NB4 (cell line): ENCODE data around the gene C11orf21.

ENCODE experiments used
- DNase-seq: peaks from one replicate; pipeline ENCODE4 v3.0.0; 2010; ENCODE audit warnings: low read depth
- H3K4me3 ChIP-seq: one replicate; pipeline ENCODE4 v1.5.1; 2011; ENCODE audit warnings: mild to moderate bottlenecking, low read depth, low read length, moderate library complexity
- MYC ChIP-seq: IDR thresholded peaks from 2 replicates; pipeline ENCODE4 v1.6.1; 2011; ENCODE audit warnings: low read depth, low read length
- POLR2A ChIP-seq: IDR thresholded peaks from 2 replicates; pipeline ENCODE4 v1.6.1; 2011; ENCODE audit warnings: mild to moderate bottlenecking; ENCODE audit not compliant: insufficient read length; ENCODE audit errors: extremely low read depth
- TF ChIP-seq, protein P1 (sequence below): IDR thresholded peaks from 2 replicates; pipeline ENCODE4 v1.6.1; 2011; ENCODE audit warnings: low read depth, low read length
- TF ChIP-seq, protein P2 (sequence below): IDR thresholded peaks from one replicate; pipeline ENCODE4 v1.5.1; 2012; ENCODE audit warnings: low read depth, low read length

Gene C11orf21

DNA sequence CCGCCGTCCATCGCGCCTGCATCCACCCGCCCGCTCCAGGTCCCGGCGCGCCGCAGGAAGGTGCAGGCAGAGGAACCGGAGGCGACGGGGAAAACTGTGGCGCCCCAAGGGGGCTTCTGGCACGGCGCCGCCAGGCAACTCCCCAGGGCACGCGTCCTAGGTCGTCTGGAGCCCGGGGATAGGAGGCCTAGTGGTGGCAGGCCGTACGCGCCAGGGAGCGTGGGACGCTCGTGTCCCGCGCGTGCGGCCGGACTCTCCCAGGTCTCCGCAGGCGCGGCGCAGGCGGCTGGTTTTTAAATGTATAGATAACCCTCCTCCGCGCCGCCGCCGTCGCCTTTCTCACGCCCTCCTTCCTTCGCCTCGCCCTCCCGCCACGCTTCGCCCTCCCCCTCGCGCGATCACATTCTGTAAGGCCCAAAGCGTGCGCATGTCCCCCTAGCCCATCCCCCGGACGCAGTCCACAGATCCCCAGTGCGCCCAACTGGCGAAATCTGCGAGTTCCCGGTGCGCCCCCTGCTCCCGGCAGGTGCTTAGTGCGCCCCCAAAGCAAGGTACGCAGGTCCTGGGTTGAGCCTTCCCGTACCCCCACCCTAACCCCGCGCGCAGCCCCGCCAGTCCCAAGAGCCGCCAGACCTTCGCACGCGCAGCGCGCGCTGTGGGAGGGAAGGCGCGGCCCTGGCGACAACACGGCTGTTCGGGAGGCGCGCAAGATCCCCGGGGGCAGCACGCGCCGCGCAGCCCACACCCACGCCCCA is 31.2 kb downstream of the C11orf21 start, which contains the start of gene ASCL2:
Gene ASCL2, minus strand, starts transcription at position 267 of the 755 bp plus-strand sequence. Its CDS starts 256 bp downstream, at position 11.
- DNase-seq: peak; percentile 45
- TF ChIP-seq MYC (no peak), POLR2A (no peak)
- TF ChIP-seq, protein P1, sequence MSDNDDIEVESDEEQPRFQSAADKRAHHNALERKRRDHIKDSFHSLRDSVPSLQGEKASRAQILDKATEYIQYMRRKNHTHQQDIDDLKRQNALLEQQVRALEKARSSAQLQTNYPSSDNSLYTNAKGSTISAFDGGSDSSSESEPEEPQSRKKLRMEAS: no peak
- TF ChIP-seq, protein P2, sequence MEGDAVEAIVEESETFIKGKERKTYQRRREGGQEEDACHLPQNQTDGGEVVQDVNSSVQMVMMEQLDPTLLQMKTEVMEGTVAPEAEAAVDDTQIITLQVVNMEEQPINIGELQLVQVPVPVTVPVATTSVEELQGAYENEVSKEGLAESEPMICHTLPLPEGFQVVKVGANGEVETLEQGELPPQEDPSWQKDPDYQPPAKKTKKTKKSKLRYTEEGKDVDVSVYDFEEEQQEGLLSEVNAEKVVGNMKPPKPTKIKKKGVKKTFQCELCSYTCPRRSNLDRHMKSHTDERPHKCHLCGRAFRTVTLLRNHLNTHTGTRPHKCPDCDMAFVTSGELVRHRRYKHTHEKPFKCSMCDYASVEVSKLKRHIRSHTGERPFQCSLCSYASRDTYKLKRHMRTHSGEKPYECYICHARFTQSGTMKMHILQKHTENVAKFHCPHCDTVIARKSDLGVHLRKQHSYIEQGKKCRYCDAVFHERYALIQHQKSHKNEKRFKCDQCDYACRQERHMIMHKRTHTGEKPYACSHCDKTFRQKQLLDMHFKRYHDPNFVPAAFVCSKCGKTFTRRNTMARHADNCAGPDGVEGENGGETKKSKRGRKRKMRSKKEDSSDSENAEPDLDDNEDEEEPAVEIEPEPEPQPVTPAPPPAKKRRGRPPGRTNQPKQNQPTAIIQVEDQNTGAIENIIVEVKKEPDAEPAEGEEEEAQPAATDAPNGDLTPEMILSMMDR: no peak
- H3K4me3 ChIP-seq: peak within 1 kb of the TSS; percentile 28

DNA sequence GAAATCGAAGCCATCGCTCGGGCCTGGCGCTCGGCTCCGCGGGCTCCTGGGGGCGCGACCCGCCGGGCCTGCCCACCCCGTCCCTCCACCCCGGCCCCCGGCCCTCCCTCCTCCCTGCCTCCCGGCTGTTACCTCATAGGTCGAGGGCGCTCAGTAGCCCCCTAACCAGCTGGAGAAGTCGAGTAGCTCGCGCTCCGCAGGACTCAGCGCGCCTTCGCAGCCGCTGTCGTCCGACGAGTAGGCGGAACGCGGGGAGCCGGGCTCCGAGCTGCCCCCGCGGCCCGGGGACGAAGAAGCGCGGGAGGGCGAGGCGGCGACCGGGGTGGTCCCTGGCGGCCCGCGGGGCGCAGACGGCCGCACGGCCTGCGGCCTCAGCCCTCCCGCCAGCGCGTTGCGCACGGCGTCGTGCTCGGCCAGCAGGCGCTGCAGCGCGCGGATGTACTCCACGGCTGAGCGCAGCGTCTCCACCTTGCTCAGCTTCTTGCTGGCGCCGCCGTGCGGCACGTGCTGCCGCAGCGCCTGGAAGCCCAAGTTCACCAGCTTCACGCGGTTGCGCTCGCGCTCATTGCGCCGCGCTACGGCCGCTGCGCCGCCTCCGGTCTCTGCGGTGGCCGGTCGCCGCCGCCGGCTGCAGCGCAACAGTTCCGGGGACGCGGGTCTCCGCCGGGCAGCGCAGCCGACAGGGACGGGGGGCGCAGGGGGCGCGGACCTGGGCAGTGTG is 32.0 kb downstream of the C11orf21 start:
- peak; percentile 89 for DNase-seq
- TF ChIP-seq MYC: no peak
- TF ChIP-seq, protein P2: peak; percentile 38
- TF ChIP-seq, protein P1: peak; percentile 57
- no peak for TF ChIP-seq POLR2A
- H3K4me3 ChIP-seq: peak overlapping the region; percentile 28

DNA sequence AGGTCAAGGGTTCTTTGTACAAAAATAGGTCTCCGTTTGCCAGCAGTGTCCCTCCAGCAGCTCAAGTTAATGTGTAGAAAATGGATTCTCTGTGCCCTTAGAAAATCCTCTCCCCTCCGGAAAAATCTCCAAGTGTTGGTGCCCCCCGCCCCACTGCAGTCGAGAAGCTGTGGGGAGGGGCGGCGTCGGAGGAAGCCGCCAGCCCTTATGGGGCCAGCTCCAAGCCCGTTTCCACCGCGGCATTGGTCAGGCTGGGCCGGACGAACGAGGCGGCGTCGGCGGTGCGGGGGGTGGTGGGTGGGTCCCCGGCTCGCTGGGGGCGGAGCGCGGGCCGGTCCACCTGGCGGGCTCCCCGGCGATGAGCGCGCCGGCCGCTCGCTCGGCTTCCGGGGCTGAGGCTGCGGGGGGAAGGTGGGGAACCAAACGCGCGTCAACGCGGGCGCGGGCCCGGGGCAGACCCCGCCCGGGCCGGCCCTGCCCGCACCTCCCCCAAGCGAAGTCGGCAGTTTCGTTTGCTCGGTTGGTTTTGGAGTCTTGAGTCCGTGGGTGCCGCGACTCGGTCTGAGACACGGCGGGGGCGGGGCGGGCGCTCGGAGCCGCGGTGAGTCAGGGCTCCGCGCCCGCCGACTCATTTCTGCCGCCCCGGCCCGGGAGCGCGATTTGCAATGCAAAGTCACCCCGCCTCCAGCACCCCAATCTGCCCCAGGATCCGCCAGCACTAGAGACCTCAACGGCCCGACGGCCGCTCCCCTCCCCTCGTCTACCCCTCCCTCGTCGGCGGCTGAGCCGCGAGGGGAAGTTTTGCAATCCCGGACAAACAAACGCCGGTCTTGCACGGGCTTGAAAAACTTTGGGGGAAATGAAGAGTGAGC is 32.8 kb downstream of the C11orf21 start:
- DNase-seq: peak; percentile 95
- TF ChIP-seq POLR2A: peak; percentile 33
- TF ChIP-seq, protein P2: no peak
- TF ChIP-seq MYC: peak; percentile 51; the same call in 1 of the 2 replicates
- TF ChIP-seq, protein P1: peak; percentile 68
- H3K4me3 ChIP-seq: peak overlapping the region; percentile 39

DNA sequence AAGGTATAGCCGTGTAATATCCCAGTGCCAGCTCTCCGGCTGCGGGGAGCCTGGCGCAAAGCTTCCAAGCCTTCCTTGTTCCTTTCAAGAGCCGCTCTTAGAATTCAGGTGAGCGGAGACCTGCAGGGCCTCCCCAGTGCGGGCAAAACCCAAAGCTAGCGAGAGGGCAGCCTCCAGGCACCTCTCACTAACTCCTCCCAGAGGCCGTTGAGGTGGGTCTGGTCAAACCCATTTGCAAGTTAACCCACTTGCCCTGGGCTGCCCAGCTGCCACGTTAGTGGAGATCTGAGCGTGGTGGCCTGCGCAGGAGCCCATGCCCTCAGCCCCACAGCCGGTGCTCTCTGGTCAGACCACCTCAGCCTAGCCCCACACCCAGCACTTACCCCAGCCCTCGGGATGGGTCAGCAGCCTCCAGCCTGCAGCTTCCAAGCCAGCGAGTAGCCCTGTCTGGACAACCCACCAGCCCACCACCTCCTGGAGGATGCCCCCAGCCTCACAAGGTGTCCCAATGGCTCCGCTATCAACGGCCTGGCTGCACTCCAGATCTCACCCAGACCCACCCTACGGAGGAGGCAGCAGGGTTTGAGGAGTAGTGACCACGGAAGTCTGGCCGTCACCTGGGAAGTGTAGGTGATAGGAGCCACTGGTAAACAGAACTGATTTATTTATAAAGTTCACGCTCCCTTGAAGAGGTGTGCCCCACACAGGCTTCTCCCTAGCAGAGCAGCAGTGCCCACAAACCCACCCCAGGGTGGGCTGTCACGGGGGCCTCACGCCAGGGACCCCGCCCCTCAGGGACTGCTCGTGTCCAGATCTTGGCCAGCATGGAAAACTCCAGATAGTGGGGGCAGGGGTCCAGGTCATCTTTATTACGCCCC is 33.6 kb downstream of the C11orf21 start:
- no peak for TF ChIP-seq POLR2A
- TF ChIP-seq, protein P2: no peak
- TF ChIP-seq MYC: no peak
- TF ChIP-seq, protein P1: no peak
- no peak for DNase-seq
- H3K4me3 ChIP-seq: peak overlapping the region; percentile 39

DNA sequence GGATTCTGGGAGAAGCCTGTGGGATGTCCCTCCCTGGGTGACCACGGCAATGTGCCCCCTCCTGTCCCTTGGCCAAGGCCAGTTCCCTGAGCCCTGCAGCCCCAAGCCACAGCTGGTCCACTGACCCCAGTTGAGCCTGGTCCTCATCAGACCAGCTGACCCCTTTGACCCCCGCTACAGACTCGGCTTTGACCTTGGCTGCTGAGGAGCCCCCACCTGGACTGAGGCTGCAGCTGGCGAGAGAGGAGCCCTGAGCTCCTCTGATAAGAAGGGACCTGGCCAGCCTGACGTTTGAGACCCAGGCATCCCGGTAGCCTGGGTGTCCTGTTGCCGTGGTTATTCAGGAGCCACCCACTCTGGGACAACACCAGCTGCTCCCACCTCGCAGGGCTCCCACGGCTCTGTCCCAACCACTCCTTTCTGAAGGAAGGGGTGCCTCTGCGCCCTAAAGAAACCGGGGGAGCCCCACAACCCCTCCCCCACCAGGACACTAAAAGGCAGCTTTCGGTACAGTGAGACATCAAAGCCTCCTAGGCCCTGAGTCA is 34.3 kb downstream of the C11orf21 start:
- DNase-seq: no peak
- no peak overlapping the region for H3K4me3 ChIP-seq
- no peak for TF ChIP-seq MYC
- TF ChIP-seq, protein P2: no peak
- no peak for TF ChIP-seq POLR2A
- TF ChIP-seq, protein P1: no peak
